IMR-90 (cell line): ENCODE results near the gene PARP14. TPM values are rescaled to one million over a fixed set of nuclear protein-coding genes. Genes with fewer than 3 reads are reported as not detected.

Source experiments
- ATAC-seq: fragments of 200-7000 bp; cut with Tn5 transposase; 2 replicates; pipeline ENCODE4 v1.9.1; 2020; ENCODE audit warnings: low read depth, mild to moderate bottlenecking, moderate library complexity
- BruUV-seq: library from RNA; stranded (reverse); fragments of 400-500 nt; replicated peaks from 2 replicates; lab custom pipeline; 2021; lab: Mats Ljungman, UMichigan
- CTCF ChIA-PET: fragments of 300-600 bp; formaldehyde crosslinking; extraction: SDS; loops from one replicate; lab custom pipeline; 2021; ENCODE audit warnings: antibody characterized with exemption; lab: Yijun Ruan, JAX
- POLR2A ChIA-PET: fragments of 300-600 bp; sonication (Branson Sonifier 250); formaldehyde crosslinking; loops from one replicate; lab custom pipeline; 2022; ENCODE audit warnings: antibody characterized with exemption; ENCODE audit not compliant: unreplicated experiment; lab: Charles Lee
- DNase-seq: peaks from one replicate; pipeline ENCODE4 v3.0.0; 2013
- H2AFZ ChIP-seq: replicated peaks from 2 replicates; pipeline ENCODE3; 2013; ENCODE audit warnings: low read length, mild to moderate bottlenecking; ENCODE audit not compliant: poor library complexity
- H2AK5ac ChIP-seq: 2 replicates; pipeline ENCODE4 v1.6.1; 2013; ENCODE audit warnings: low read depth, low read length, inconsistent platforms
- H2AK9ac ChIP-seq: replicated peaks from 2 replicates; pipeline ENCODE3; 2013; ENCODE audit warnings: mild to moderate bottlenecking, low read depth, low read length, moderate library complexity; ENCODE audit not compliant: poor library complexity
- H2BK120ac ChIP-seq: 2 replicates; pipeline ENCODE4 v1.6.1; 2013; ENCODE audit warnings: low read depth, low read length, inconsistent platforms
- H2BK15ac ChIP-seq: 3 replicates; pipeline ENCODE4 v1.6.1; 2013; ENCODE audit warnings: low read depth, low read length, inconsistent platforms
- H2BK20ac ChIP-seq: 2 replicates; pipeline ENCODE4 v1.6.1; 2013; ENCODE audit warnings: low read depth, mild to moderate bottlenecking, inconsistent platforms, low read length, moderate library complexity
- H2BK5ac ChIP-seq: 2 replicates; pipeline ENCODE4 v1.6.1; 2013; ENCODE audit warnings: mild to moderate bottlenecking, low read depth, low read length, inconsistent platforms; ENCODE audit not compliant: poor library complexity, severe bottlenecking
- H3K14ac ChIP-seq: replicated peaks from 2 replicates; pipeline ENCODE4 v1.6.1; 2013; ENCODE audit warnings: low read depth, low read length, inconsistent platforms
- H3K18ac ChIP-seq: 2 replicates; pipeline ENCODE4 v1.6.1; 2013; ENCODE audit warnings: low read depth, low read length, control low read depth
- H3K23ac ChIP-seq: 2 replicates; pipeline ENCODE4 v1.6.1; 2013; ENCODE audit warnings: low read depth, low read length, inconsistent platforms
- H3K27ac ChIP-seq: 2 replicates; pipeline ENCODE4 v1.5.1; 2013; ENCODE audit warnings: mild to moderate bottlenecking, control low read depth, low read length; ENCODE audit not compliant: insufficient read depth
- H3K27me3 ChIP-seq: 2 replicates; pipeline ENCODE4 v1.6.1; 2013; ENCODE audit warnings: low read length; ENCODE audit not compliant: control insufficient read depth, insufficient read depth
- H3K36me3 ChIP-seq: 2 replicates; pipeline ENCODE4 v1.6.1; 2013; ENCODE audit warnings: low read length, mixed read lengths; ENCODE audit not compliant: control insufficient read depth, insufficient read depth
- H3K4ac ChIP-seq: 2 replicates; pipeline ENCODE4 v1.6.1; 2013; ENCODE audit warnings: low read depth, low read length, inconsistent platforms
- H3K4me1 ChIP-seq: 2 replicates; pipeline ENCODE4 v1.6.1; 2013; ENCODE audit warnings: low read length, mixed read lengths; ENCODE audit not compliant: control insufficient read depth, insufficient read depth
- H3K4me2 ChIP-seq: 2 replicates; pipeline ENCODE4 v1.6.1; 2013; ENCODE audit warnings: low read depth, mild to moderate bottlenecking, control low read depth, low read length, moderate library complexity
- H3K4me3 ChIP-seq: 2 replicates; pipeline ENCODE4 v1.5.1; 2013; ENCODE audit warnings: low read depth, mild to moderate bottlenecking, control low read depth, low read length, moderate library complexity; ENCODE audit not compliant: insufficient read depth
- H3K56ac ChIP-seq: 2 replicates; pipeline ENCODE4 v1.6.1; 2013; ENCODE audit warnings: low read length, inconsistent platforms; ENCODE audit not compliant: insufficient read depth; ENCODE audit errors: extremely low read depth
- H3K79me1 ChIP-seq, 2 experiments: 2 replicates each; pipeline ENCODE4 v1.6.1; 2013; ENCODE audit warnings: low read length in 2 of 2, inconsistent platforms in 1 of 2, low read depth in 1 of 2
- H3K9ac ChIP-seq: 2 replicates; pipeline ENCODE4 v1.6.1; 2013; ENCODE audit warnings: low read depth, low read length, control low read depth
- H3K9me1 ChIP-seq: 2 replicates; pipeline ENCODE4 v1.6.1; 2013; ENCODE audit warnings: low read length, inconsistent platforms; ENCODE audit not compliant: insufficient read depth
- H3K9me3 ChIP-seq: 2 replicates; pipeline ENCODE4 v1.6.1; 2013; ENCODE audit warnings: low read length; ENCODE audit not compliant: control insufficient read depth, insufficient read depth
- H4K20me1 ChIP-seq: 2 replicates; pipeline ENCODE4 v1.6.1; 2013; ENCODE audit warnings: low read length, inconsistent platforms; ENCODE audit not compliant: insufficient read depth
- H4K5ac ChIP-seq: 2 replicates; pipeline ENCODE4 v1.6.1; 2013; ENCODE audit warnings: mild to moderate bottlenecking, low read depth, low read length, control low read depth
- H4K8ac ChIP-seq, 2 experiments: 2 replicates each; pipeline ENCODE4 v1.6.1; 2013; ENCODE audit warnings: low read depth in 2 of 2, low read length in 2 of 2, control low read depth in 1 of 2, inconsistent platforms in 1 of 2
- H4K91ac ChIP-seq: 2 replicates; pipeline ENCODE4 v1.6.1; 2013; ENCODE audit warnings: low read depth, low read length, inconsistent platforms; ENCODE audit not compliant: insufficient read depth
- BHLHE40 ChIP-seq: fragments of 150-350 bp; IDR thresholded peaks from 2 replicates; pipeline ENCODE4 v1.6.1; 2016; ENCODE audit warnings: mild to moderate bottlenecking, low read depth, low read length
- CEBPB ChIP-seq: IDR thresholded peaks from 2 replicates; pipeline ENCODE4 v1.6.1; 2012; ENCODE audit warnings: low read depth, low read length, improper control_type of control experiment
- CHD1 ChIP-seq: IDR thresholded peaks from 2 replicates; pipeline ENCODE4 v1.6.1; 2012; ENCODE audit warnings: low read depth, low read length, improper control_type of control experiment
- FOS ChIP-seq: fragments of 150-350 bp; IDR thresholded peaks from 2 replicates; pipeline ENCODE4 v1.6.1; 2016; ENCODE audit warnings: low read depth, low read length
- MAFK ChIP-seq: IDR thresholded peaks from 2 replicates; pipeline ENCODE4 v1.6.1; 2012; ENCODE audit warnings: low read depth, low read length, improper control_type of control experiment
- MAZ ChIP-seq: IDR thresholded peaks from 2 replicates; pipeline ENCODE4 v1.6.1; 2012; ENCODE audit warnings: low read depth, mild to moderate bottlenecking, low read length, improper control_type of control experiment, moderate library complexity, borderline replicate concordance
- MXI1 ChIP-seq: IDR thresholded peaks from 2 replicates; pipeline ENCODE4 v1.6.1; 2012; ENCODE audit warnings: low read depth, mild to moderate bottlenecking, low read length, moderate library complexity, borderline replicate concordance
- NFE2L2 ChIP-seq: fragments of 150-350 bp; IDR thresholded peaks from 2 replicates; pipeline ENCODE4 v1.6.1; 2016; ENCODE audit warnings: low read depth, mild to moderate bottlenecking, low read length
- RAD21 ChIP-seq: IDR thresholded peaks from 2 replicates; pipeline ENCODE4 v1.6.1; 2012; ENCODE audit warnings: low read length, improper control_type of control experiment
- RCOR1 ChIP-seq: IDR thresholded peaks from 2 replicates; pipeline ENCODE4 v1.6.1; 2012; ENCODE audit warnings: mild to moderate bottlenecking, low read length, improper control_type of control experiment; ENCODE audit not compliant: insufficient replicate concordance
- RFX5 ChIP-seq: IDR thresholded peaks from 2 replicates; pipeline ENCODE4 v1.8.0; 2012; ENCODE audit warnings: low read depth, mild to moderate bottlenecking, low read length, moderate library complexity
- SMC3 ChIP-seq: fragments of 150-350 bp; IDR thresholded peaks from 2 replicates; pipeline ENCODE4 v1.6.1; 2016; ENCODE audit warnings: low read depth, mild to moderate bottlenecking, antibody characterized with exemption, low read length, moderate library complexity
- dilution Hi-C: fragments of 300-500 bp; cut with HindIII; formaldehyde crosslinking; loops from one replicate; pipeline ENCODE4 v1.14.3; 2018; ENCODE audit warnings: low sequenced_read_pairs; ENCODE audit not compliant: unreplicated experiment
- in situ Hi-C: fragments of 300-500 bp; cut with MboI; formaldehyde crosslinking; loops from 3 replicates; pipeline ENCODE4 v1.14.3; 2019; ENCODE audit warnings: low sequenced_read_pairs, inconsistent platforms, mixed read lengths
- intact Hi-C: fragments of 100-400 bp; cut with micrococcal nuclease; formaldehyde crosslinking; loops from 2 replicates; pipeline ENCODE4 v1.10.0; 2022
- polyA plus RNA-seq, 3 experiments: library from polyadenylated mRNA; depleted of rRNA; stranded (reverse); fragments of >200 nt; gene quantifications; 2 replicates each; pipeline ENCODE4 v1.2.3, GENCODE V29; 2012; ENCODE audit warnings: low replicate concordance in 1 of 3
- total RNA-seq: library from RNA; depleted of rRNA; stranded (reverse); fragments of >200 nt; gene quantifications from 2 replicates; pipeline ENCODE4 v1.2.3, GENCODE V29; 2012
- TF ChIP-seq, protein P1 (sequence below): fragments of 150-350 bp; IDR thresholded peaks from 2 replicates; pipeline ENCODE4 v1.6.1; 2016; ENCODE audit warnings: low read depth, mild to moderate bottlenecking, low read length, moderate library complexity, borderline replicate concordance
- TF ChIP-seq, protein P2 (sequence below): conservative IDR thresholded peaks from 2 replicates; pipeline ENCODE4 v1.5.1; 2012; ENCODE audit warnings: mild to moderate bottlenecking, low read depth, low read length, improper control_type of control experiment
- TF ChIP-seq, protein P3 (sequence below): fragments of 150-350 bp; IDR thresholded peaks from 2 replicates; pipeline ENCODE4 v1.6.1; 2017; ENCODE audit warnings: mild to moderate bottlenecking, antibody characterized with exemption, low read length, low read depth

Gene PARP14
- total and polyA plus RNA-seq, 2 of the 4 experiments (the other 2 are of a cell fraction), result 9.3 to 23.1 TPM

DNA sequence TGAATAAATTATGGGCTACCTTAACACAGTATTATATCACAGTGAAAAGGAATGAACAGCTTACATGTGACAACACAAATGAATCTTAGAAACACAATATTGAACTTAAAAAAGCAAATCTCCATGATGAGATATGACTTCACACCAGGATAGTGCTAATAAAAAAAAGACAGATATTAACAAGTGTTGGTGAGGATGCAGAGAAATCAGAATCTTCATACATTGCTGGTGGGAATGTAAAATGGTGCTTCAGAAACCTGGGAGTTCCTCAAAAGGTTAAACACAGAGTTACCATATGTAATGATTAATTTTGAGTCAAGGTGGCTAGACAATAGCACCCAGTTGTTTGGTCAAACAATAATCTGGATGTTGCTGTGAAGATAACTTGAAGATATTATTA is 61.6 kb downstream of the PARP14 start:
- no peaks in the 10 kb centered on the region for H3K79me1 ChIP-seq
- no peak overlapping the region for H4K8ac ChIP-seq
- no TSS peak for BruUV-seq
- H4K20me1 ChIP-seq, result no peaks in the 10 kb centered on the region
- no peak overlapping the region for H3K14ac ChIP-seq
- H2BK120ac ChIP-seq, result no peak overlapping the region
- H4K91ac ChIP-seq, result no peak overlapping the region
- DNase-seq, result no peak
- no peak for ATAC-seq
- H2BK5ac ChIP-seq, result no peak overlapping the region
- no peak overlapping the region for H3K18ac ChIP-seq
- H2BK15ac ChIP-seq, result no peak overlapping the region
- H3K9ac ChIP-seq, result no peak overlapping the region
- H3K23ac ChIP-seq, result no peak overlapping the region
- no peak overlapping the region for H4K5ac ChIP-seq
- H3K27me3 ChIP-seq, result no peaks in the 10 kb centered on the region
- H2AK9ac ChIP-seq, result no peak overlapping the region
- POLR2A ChIA-PET, result no interaction called here
- CTCF ChIA-PET, result no interaction called here
- in situ Hi-C loops (no loop called here), intact Hi-C loops (no loop called here), dilution Hi-C loops (no loop called here)
- H3K4me3 ChIP-seq, result no peak overlapping the region
- H3K4me2 ChIP-seq, result no peak overlapping the region
- no peaks in the 10 kb centered on the region; the same call in 1 of the 2 replicates for H3K4me1 ChIP-seq
- no peaks in the 10 kb centered on the region for H3K9me3 ChIP-seq
- H3K9me1 ChIP-seq, result no peaks in the 10 kb centered on the region
- no peak overlapping the region for H3K27ac ChIP-seq
- H2AK5ac ChIP-seq, result no peak overlapping the region
- TF ChIP-seq, protein P1, sequence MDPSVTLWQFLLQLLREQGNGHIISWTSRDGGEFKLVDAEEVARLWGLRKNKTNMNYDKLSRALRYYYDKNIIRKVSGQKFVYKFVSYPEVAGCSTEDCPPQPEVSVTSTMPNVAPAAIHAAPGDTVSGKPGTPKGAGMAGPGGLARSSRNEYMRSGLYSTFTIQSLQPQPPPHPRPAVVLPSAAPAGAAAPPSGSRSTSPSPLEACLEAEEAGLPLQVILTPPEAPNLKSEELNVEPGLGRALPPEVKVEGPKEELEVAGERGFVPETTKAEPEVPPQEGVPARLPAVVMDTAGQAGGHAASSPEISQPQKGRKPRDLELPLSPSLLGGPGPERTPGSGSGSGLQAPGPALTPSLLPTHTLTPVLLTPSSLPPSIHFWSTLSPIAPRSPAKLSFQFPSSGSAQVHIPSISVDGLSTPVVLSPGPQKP, result no peak
- no peak for TF ChIP-seq MAFK
- no peak for TF ChIP-seq NFE2L2
- TF ChIP-seq, protein P2, sequence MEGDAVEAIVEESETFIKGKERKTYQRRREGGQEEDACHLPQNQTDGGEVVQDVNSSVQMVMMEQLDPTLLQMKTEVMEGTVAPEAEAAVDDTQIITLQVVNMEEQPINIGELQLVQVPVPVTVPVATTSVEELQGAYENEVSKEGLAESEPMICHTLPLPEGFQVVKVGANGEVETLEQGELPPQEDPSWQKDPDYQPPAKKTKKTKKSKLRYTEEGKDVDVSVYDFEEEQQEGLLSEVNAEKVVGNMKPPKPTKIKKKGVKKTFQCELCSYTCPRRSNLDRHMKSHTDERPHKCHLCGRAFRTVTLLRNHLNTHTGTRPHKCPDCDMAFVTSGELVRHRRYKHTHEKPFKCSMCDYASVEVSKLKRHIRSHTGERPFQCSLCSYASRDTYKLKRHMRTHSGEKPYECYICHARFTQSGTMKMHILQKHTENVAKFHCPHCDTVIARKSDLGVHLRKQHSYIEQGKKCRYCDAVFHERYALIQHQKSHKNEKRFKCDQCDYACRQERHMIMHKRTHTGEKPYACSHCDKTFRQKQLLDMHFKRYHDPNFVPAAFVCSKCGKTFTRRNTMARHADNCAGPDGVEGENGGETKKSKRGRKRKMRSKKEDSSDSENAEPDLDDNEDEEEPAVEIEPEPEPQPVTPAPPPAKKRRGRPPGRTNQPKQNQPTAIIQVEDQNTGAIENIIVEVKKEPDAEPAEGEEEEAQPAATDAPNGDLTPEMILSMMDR, result no peak
- no peak for TF ChIP-seq SMC3
- TF ChIP-seq BHLHE40, result no peak
- no peak for TF ChIP-seq MAZ
- TF ChIP-seq MXI1, result no peak
- no peak for TF ChIP-seq CHD1
- no peak for TF ChIP-seq CEBPB
- TF ChIP-seq RAD21, result no peak
- TF ChIP-seq RFX5, result no peak
- TF ChIP-seq, protein P3, sequence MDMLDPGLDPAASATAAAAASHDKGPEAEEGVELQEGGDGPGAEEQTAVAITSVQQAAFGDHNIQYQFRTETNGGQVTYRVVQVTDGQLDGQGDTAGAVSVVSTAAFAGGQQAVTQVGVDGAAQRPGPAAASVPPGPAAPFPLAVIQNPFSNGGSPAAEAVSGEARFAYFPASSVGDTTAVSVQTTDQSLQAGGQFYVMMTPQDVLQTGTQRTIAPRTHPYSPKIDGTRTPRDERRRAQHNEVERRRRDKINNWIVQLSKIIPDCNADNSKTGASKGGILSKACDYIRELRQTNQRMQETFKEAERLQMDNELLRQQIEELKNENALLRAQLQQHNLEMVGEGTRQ, result no peak
- no peak for TF ChIP-seq FOS
- no peak for TF ChIP-seq RCOR1
- no peak overlapping the region for H3K4ac ChIP-seq
- no peak overlapping the region for H2AFZ ChIP-seq
- H3K56ac ChIP-seq, result no peak overlapping the region
- peaks cover 2% of the 10 kb centered on the region; the same call in 1 of the 2 replicates for H3K36me3 ChIP-seq
- H2BK20ac ChIP-seq, result no peak overlapping the region
